Astrocyte of the hippocampus (primary cell): ENCODE results near the gene GRK5.

Experiments used
- DNase-seq: peaks from one replicate; pipeline ENCODE4 v3.0.0; 2011; ENCODE audit warnings: low read depth, low spot score

GRK5 gene

DNA sequence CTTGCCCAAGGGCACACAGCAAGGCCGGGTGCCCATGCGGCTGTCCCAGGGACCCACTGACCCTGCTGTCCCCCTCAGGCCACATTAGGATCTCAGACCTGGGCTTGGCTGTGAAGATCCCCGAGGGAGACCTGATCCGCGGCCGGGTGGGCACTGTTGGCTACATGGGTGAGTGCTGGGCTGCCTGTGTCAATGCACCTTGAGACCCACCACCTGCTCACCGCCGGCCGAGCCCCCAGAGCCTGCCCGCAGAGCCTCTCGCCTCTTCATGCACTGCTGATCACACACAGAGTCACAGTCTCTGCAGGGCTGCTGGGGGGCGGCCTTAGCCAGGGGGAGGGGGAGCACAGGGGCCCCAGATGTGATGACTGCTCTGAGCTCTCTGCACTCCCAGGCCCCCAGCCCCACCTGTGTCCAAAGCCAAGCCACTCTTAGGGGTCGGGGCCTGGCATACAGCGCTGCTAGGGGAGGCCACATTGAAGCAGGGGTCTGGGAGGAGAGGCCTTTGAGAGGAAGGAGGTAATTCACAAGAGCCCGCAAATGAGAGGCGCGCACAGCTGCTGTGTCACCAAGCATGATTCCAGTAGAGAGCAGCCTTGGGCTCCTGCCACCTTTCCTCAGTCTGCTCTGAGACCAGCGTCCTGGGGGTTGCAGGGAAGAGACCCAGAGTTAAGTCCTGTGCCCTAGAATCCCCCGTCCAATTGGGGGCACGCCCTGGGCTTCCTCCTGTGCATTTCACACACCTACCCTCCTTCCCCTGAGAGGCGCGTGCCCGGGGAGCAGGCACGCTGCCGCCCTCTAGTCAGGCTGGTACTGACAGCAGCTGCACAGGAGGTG, 234.8 kb downstream of the GRK5 start:
- no peak for DNase-seq

DNA sequence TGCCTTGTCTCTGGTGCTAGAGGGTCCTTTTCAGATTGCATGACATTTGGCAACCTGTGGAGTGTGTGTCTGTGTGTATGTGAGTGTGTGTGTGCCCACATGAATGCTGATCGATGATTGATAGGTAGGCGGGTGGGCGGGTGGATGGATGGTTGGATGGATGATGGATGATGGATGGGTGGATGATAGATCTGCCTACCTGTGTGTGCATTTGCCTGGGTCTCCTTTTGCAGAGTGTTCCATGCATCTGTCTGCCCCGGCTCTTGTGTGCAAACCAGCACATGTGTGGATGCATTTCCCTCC, 235.3 kb downstream of the GRK5 start:
- DNase-seq = no peak

DNA sequence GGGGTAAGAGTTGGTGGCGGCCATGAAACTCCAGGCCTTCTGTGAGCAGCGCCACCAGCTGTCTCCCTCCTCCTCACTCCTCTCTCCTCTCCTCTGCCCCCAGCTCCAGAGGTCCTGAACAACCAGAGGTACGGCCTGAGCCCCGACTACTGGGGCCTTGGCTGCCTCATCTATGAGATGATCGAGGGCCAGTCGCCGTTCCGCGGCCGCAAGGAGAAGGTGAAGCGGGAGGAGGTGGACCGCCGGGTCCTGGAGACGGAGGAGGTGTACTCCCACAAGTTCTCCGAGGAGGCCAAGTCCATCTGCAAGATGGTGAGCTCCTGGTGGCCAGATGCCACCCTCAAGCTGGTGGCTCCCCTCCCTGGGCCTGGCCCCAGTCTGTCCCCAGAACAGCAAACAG, 236.1 kb downstream of the GRK5 start:
- DNase-seq = no peak

DNA sequence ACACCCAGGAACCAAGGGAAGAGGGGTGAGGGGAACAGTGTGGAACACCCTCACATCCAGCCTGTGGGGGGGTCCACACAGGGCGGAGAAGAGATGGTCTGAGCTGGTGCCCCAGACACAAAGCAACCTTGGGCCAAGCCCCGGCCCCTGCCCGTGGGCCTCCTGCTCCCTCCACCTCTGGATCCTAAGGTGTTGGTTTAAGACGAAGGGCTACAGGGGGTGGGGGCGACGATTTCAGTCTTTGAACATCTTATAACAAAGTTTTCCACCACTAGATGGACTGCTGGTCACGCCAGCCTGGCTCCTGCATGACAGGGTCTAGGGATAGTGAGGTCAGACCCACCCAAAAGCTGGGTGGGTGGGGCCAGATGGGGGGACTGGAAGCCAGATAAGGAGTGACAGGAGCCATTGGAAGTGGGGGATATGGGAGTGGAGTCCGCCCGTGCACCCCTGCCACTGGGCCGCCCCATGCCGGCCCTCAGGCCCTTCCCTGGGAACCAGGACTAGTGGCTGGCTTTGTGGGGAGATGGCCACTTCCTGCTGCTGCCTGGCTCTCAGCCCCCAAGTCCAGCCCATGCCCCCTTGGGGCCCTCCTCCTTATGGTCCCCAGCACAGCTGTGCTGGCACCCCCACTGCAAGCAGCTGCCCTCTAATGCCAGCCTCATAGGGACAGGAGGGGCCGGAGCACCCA, 236.7 kb downstream of the GRK5 start:
- no peak for DNase-seq

DNA sequence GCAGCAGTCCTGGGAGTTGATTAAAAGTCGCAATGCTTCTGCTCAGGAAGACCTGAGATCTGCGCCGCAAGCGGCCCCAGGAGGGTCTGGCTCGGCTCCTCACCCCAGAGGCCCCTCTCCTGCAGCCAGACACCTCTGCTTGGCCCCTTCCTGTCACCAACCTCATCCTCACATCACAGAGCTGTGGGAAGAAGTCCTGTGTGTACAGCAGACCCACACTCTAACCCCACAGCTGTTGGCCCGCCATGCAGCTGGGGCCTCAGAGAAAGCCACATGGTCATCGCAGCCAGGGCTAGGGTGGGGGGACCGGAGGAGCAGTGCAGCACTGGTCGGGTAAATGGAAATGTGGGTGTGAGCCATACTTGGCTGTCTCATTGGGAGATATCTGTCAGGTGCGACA, 237.5 kb downstream of the GRK5 start:
- no peak for DNase-seq

DNA sequence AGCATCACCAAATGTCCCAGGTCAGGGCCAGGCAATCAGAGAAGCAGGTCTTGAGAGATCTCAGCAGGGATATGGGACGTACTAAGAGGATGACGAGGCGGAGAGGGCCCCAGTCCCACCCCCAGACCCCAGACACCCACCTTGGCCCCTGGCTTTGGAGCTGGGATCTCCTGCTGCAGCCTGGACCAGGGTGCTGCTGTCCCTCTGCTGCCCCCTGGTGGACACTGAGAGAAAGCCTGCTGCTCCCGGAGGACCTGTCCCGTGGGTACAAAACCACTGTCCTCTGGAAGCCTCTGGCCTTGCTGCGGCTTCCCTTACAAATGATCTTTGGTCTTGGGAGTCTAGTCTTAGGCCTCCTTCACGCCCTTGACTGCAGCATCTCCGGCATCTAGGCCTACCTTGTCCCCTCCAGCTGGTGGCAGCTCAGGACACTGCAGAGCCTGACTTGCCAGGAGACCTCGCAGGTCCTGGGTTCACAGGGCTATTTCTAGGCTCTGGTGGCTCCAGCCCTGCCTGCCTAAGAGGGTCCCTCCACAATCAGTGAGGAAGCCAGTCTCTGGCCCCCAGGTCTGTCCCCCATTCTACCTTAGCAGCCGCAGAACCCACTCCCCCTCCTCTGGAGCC, 238.1 kb downstream of the GRK5 start:
- DNase-seq = peak; percentile 90

DNA sequence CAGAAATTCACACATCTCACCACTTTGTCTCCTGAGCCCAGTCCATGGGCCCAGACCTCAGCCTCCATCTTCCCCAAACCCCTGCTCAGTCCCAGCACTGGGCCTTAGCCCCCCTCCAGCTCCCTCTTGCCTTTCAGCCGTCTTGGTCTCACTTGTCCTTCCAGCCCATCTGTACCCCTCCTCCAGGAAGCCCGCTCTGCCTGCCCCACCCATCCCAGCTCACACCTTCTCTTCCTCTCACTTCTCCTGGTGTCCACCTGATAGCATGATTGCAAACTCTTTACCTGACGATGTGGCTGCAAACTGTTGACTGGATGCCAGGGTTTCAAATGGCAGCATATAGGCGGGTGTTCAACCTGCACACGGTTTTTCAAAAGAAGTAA, 238.6 kb downstream of the GRK5 start:
- no peak for DNase-seq

DNA sequence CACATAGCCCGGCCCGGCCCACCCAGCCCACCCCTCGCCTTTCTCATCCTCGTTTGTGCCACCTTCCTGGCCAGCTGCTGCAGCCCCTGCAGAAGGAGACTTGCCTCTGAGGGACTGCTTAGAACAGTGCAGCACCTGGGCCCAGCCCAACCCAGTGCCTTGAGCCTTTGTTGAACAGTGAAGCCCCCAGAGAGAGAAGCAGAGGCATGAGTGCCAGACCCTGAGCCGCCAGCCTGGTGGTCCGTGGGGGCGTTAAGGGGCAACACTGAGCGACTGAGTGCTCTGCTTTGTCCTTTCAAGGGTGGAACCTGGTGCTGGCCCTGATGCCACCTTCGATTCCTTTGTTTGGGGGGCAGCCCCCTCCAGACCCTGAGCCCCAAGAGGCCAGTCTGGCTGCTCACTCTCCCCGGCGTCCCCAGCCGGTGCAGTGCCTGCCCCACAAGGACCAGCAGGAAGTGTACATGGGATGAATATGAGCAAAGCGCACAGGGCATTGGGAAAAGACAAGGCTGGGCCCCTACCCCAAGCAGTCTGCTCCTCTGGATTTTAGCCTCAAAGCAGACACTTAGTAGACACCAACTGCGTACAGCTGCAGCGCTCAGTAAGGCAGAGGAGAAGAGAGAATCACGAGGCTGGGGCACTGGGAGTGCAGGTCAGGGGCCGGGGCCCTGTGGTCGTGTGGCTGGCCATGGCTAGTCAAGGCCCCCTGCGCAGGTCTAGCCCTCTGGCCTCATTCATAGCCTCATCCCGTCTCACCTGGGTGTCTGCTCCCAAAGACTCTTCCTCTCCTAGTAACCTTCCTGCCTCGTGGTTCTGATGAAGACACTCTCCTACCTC, 239.3 kb downstream of the GRK5 start:
- DNase-seq = no peak

DNA sequence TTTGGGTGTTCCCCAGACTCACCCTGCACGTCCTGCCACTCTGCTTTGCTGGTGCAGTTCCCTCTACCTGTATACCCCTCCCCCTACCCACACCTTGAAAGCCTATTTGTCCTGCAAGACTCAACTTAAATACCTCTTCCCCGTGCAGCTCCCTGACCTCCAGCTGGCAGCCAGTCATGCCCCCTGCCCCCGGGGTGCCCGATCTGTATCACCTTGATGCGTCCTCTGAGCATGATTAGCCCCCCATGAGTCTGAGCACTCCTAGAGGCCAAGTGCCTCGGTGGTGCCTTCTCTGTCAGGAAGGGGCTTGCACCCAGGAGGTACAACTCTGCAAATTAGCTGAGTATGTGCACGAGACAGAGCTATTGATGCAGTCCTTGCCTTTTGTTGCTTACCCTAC, 240.1 kb downstream of the GRK5 start:
- no peak for DNase-seq

DNA sequence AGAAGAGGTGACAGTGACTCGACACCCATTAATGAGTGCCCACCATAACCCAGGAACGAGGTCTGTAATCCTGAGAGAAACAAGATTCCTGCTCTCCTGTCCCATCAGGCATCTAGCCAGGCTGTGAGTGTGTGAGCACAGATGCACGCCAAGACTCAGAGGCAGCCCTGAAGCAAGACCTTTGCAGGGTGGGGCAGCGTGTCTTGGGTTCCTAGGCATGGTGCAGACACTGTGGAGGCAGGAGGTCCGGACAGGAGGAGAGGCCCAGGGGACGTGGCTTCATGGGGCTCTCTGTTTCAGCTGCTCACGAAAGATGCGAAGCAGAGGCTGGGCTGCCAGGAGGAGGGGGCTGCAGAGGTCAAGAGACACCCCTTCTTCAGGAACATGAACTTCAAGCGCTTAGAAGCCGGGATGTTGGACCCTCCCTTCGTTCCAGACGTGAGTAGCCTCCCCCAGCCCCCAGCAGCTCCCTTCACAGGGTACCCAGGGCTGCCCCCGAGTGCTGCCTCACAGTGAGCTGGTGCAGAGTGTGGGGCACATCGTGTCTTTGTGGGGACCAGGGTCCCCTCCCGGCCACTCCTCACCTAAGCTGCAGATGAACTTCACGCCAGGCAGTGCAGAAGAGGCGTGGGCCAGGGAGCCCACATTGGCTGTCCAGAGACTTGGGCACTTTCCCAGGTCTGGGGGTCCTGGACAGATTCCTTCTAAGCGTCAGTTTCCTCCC, 240.6 kb downstream of the GRK5 start:
- DNase-seq = no peak

DNA sequence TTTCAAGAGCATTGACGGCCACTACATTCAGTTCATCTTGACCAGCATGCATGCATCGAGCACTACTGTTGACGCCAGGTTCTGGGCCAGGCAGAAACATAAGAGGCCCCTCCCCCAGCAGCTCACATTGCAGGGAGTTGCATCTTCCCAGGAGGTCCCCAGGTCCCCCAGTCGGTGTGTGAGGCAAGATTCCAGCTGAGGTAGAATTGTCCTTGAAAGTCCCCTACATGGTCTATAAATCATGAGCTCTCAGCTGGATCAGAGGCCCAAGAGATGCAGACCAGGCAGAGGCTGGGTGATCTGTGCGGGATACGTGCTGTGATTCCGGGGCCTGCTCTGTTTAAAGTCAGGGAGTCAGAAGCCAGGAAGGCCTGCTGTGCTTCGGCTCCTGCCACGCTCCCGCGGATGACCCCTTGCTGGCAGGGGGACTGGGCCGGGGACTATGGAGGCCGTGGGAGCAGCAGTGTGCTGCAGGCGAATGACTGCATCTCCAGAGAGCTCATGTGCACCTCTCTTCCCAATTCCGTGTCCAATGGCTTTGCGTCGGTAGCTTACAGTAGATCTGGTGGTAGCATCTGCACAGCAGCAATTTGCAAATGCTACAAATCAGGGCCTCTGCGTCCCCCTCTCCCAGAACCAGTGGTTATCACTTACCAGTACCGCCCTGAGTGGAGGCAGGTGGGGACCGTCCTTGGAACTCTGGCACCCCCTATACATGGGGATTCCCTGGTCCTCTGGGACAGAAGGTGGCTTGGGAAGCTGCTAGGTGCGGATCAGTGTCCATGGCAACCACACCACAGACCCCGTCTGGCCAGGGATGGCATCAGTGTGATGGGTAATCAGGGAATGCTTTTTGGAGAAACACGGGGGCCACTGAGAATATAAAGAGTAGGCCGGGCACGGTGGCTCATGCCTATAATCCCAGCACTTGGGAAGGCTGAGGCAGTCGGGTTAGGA, 241.5 kb downstream of the GRK5 start:
- no peak for DNase-seq

DNA sequence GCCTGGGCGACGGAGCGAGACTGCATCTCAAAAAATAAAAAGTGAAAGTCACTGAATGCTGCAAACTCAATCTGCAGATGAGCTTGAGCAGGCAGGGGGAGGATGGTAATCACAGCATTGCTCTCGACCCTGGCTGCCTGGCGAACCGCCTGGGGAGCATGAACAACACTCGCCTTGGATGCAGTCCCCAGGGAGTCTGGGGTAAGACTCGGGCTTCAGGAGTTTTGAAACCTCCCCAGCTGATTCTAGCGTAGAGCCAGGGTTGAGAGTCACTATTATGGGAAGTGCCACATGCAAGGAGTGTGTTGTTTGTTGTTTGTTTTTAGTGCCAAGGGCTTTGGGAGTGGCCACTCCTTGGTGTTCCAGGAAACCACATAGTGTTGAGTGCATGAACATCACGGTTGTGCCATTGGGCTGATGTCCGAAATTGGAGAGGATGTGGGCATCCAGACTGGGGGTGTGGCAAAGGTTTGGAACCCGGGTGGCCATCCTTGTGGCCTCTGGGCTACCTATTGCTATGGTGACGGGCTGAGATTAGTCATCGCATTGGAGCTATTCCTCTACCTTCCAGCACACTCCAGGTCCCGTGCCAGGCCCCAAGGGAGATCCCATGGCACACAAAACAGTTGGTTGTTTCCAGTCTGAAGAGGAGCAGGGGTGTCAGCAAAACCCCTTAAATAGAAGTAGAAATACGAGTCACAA, 242.5 kb downstream of the GRK5 start:
- DNase-seq = peak; percentile 85

DNA sequence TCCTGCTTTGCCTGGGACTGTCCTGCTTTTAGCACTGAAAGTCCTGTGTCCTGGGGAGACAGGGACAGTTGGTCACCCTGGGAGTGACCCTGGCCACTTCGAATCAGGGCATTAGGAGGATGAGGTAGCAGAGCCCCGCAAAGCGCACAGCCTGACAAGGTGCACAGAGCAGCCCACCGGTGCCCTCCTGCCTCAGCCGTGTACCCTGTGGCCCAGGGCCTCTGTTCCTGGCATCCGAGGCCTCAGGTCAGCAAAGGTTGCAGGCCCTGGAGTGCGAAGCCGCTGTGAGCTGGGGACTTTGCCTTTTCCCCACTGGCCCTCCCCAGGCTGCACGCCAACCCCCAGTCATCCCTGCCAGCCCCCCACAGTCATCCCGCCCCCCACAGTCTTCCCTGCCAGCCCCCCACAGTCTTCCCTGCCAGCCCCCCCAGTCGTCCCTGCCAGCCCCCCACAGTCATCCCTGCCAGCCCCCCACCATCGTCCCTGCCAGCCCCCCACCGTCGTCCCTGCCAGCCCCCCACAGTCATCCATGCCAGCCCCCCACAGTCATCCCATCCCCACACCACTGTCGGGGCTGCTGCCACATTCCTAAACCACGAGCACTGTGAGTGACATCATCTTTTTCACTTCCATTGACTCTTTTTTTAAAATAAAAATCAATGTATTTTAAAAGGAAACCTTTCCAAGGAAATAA, 243.4 kb downstream of the GRK5 start:
- peak; percentile 23 for DNase-seq

DNA sequence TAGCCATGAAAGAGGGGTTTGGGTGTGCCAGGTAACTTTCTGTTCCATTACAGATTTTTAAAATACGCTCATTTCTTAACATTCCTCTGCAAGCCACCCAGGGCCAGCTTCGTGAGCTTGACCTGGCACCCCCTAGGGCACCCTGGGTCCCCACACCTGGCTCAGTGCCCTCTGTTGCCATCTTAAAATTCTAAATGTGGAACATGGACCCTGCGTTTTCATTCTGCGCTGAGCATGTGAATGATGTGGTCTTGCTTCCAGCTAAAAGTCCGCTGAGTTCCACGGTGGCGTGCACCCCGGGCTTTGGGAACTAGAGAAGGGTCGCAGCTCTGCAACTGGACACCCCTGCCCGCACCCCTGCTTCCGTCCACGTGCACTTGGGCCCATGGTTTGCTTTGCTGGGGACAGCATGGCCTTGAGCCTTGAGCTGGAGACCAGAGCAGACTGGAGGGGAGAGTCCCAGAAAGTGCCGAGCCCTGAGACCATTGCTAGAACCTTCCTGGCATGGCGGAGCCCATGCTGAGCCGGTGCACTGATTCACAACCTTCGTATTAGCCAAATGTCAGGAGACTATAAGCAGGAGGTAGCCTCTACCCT, 244.0 kb downstream of the GRK5 start:
- DNase-seq = no peak

DNA sequence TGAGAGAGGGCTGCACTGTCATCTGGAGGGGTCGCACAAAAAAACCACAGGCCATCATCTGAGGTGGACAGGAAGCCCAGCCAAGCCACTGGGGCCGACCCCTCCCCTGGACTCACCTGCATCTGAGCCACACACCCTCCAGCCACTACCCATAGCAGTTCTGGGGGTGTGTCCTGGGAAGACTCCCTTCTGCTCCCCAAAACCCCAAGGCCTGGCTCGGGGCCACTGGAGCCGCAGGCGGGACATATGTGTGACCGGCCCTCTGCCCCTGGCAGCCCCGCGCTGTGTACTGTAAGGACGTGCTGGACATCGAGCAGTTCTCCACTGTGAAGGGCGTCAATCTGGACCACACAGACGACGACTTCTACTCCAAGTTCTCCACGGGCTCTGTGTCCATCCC, 245.0 kb downstream of the GRK5 start:
- no peak for DNase-seq

DNA sequence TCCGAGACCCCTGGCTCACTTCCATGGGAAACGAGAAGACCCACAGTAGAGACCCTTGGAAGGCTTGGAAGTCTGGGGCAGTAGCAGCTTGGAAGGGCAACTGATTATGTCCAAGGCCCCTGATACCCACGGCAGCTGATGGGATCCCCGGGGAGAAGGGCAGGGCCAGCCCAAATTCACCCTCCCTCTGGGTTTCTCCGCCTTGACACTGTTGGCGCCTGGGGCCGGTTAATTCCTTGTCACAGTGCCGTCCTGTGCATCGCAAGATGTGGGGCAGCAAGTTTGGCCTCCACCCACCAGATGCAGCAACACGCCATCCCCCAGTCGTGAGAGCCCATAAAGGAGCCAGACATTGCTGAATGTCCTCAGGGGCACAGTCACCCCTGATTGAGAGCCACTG, 245.9 kb downstream of the GRK5 start:
- DNase-seq = no peak

DNA sequence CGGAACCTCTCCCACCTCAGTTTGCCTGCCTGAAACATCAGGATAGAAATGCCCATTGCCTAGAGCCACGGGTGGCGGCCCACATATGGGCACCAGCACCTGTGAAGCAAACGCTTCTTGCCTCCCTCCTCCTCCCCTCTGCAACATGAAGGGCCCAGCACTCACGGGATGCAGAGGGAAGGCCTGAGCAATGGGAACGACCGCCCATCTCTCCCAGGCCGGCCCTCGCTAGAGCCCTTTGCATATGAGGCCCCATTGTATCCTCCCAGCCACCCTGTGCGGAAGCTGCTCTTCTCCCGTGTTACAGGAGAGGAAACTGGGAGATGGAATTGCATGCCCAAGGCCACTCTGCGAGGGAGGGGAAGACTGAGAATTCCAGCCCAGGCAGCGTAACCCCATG, 246.9 kb downstream of the GRK5 start:
- DNase-seq = no peak

DNA sequence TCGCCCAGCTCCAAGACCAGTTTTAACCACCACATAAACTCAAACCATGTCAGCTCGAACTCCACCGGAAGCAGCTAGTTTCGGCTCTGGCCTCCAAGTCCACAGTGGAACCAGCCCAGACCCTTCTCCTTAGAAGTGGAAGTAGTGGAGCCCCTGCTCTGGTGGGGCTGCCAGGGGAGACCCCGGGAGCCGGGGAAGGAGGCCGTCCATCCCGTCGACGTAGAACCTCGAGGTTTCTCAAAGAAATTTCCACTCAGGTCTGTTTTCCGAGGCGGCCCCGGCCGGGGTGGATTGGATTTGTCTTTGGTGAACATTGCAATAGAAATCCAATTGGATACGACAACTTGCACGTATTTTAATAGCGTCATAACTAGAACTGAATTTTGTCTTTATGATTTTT, 247.6 kb downstream of the GRK5 start:
- no peak for DNase-seq
